Dermis microvascular lymphatic vessel endothelial cell (primary cell): ENCODE measurements around the gene SLC2A14. TPM values are rescaled to one million over a fixed set of nuclear protein-coding genes. Genes with fewer than 3 reads are reported as not detected.
"Not testable (repeated sequence)": the region's sequence is repeated elsewhere in the genome, so short reads cannot be mapped to it uniquely, and the experiment has no call there.

Source experiments
- DNase-seq, 2 donors: peaks; one replicate each; pipeline versions ENCODE4 v3.0.0 to v3.0.0-alpha.2; 2010; ENCODE audit warnings: low read depth in 2 of 2
- total RNA-seq: library from RNA; depleted of rRNA; stranded (reverse); fragments of >200 nt; gene quantifications from 2 replicates; pipeline ENCODE4 v1.2.1, GENCODE V29; 2014

SLC2A14 gene
- under 0.01 TPM in 2 replicates for total RNA-seq

GRCh38 chr12:7872566-7873319 is at the start of gene SLC2A14:
Gene SLC2A14 (minus strand): TSS chr12:7872915. CDS start chr12:7869880, 3,035 bp downstream.
- DNase-seq, result no peak

DNA sequence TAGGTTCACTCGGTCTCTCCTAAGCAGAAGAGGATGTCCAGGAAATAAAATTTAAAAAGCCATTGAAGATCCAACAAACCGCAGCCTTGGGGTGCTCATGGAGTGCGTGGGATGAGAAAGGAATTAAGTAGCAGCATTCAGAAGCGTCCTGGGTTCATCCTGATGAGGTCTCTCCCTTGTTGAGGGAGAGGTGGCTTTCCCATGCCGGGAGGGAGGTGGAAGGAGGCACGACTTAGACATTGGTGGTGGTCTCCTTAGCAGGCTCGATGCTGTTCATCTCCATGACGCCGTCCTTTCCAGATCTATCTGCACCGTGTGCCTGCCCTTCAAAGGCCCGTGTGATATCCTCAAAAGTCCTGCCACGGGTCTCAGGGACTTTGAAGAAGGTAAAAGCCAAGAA is 48.5 kb upstream of the SLC2A14 start:
- not testable (repeated sequence) for DNase-seq

DNA sequence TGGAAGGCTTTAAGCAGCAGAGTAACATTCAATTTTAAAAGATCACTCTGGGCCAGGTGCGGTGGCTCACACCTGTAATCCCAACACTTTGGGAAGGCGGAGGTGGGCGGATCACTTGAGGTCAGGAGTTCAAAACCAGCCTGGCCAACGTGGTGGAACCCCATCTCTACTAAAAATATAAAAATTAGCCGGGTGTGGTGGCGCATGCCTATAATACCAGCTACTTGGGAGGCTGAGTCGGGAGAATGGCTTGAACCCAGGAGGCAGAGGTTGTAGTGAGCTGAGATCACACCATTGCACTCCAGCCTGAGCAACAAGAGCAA is 45.5 kb upstream of the SLC2A14 start:
- DNase-seq, result not testable (repeated sequence)

GRCh38 chr12:7917392-7918267 is 44.9 kb upstream of the SLC2A14 start:
- DNase-seq, result no peak

DNA sequence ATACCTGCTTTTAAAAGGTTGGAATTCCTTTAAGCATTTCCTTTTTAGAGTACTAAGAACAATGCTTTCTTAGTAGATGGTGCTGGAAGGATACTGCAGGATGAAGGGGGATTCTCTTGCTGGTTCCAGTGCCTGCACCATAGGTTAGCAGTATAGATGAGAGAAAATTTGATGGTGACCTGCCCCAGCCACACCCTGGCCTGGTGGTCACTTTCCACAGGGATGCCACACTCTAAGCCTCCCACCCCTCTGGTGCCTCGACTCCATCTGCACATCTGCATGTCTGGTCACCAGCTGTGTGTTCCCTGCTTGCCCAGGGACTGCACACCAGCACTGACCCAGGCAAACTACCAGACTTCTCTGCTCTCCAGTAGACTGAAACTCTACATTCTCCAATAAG is 44.2 kb upstream of the SLC2A14 start:
- no peak for DNase-seq

DNA sequence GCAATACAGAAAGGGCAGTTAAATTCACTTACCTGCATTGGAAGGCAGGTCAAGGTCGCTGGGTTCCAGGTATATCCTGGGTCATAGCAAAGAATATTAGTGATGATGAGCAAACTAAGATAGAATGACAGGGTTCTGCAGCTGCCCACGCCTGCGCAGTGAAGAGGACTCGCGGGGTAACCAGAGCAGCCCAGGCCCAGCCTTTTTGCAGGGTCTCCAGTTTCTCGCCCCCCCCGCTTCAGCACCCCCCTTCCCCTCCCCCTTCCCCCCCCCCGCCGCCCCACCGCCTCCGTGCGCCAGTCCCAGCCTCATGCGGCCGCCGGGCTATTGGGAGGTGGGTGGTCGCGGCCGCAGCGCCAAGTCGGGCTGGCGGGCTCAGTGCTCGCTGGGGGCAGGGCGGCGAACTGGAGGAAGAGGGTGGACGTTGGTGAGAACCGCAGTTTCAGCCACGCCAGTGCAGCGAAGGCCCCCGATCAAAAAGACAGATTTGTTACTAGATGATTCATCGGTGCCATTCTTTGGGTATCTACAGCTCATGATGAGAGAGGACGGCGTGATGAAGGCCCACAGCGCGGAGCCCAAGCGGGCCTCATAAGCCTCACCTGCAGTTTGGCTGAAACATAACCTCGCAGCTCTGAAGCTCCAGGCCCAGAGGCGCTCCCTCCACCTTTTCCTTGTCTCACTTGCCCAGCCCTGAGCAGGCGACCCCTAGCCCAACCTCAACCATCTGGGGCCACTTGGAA is 43.1 kb upstream of the SLC2A14 start:
- no peak for DNase-seq

- peak in 1 of 2 donors; percentile 12 for DNase-seq
Observed at GRCh38 chr12:7910106-7910505, 37.4 kb upstream of the SLC2A14 start.

DNA sequence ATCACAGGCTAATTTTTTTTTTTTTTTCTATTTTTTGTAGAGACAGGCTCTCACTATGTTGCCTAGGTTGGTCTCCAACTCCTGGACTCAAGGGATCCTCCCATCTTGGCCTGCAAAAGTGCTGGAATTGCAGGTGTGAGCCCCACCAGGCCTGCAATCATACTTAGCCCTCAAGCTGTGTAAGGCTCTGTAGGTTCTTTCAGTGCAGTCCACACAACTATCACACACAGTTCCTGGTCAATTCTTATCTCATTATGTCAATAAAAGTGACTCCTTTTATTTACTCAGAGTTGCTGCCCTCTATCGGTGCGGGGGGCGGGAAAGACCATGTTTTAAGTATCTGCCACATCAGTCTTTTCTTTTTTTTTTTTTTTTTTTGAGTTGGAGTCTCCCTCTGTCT is 34.3 kb upstream of the SLC2A14 start:
- peak; percentile 1 to 76 for DNase-seq

GRCh38 chr12:7906303-7906702 is 33.6 kb upstream of the SLC2A14 start:
- DNase-seq, result not testable (repeated sequence)

DNA sequence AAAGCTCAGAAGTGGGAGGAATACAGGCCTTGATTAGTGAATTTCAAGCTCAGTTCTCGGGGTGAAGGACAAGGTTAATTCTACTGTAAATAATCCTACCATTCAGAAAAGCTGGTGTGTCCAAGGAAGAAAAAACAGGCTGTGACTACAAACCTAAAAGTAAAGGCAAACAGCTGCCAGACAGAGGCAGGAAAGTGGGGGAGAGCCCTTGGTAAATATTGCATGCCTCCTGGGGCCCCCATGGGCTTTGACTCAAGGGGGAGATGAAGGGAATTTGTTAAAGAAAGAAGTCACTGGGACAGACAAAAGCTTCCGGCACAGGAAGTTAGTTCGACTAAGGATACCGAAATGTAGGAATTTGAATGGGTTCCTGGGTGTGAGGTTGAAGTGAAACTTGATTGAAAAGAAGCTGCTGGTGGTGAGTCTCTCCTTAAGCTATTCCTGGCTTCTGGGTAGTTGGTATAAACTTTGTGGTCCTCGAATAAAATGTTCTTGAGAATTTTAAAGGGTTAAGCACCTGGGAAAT is 32.9 kb upstream of the SLC2A14 start:
- not testable (repeated sequence) for DNase-seq

- peak in 1 of 2 donors; percentile 68 for DNase-seq
Observed at GRCh38 chr12:7905071-7905470, 32.4 kb upstream of the SLC2A14 start.

GRCh38 chr12:7902416-7902815 is 29.7 kb upstream of the SLC2A14 start:
- DNase-seq, result not testable (repeated sequence)

DNA sequence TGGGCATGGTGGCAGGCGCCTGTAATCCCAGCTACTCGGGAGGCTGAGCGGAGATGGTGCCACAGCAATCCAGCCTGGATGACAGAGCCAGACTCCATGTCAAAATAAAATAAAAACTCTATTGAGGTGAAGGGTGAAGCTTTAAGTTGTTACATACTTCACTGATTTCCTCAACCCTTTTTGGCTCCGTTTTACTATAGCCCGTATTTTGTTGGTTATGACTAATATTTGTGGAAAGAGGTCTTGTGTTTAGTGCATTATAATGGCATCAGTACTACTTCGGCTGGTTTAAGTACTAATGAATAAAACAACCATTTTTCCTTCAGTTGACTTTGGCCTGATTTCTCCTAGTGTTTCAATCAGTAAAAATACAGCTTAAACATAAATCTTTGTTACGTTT is 27.0 kb upstream of the SLC2A14 start:
- no peak for DNase-seq

DNA sequence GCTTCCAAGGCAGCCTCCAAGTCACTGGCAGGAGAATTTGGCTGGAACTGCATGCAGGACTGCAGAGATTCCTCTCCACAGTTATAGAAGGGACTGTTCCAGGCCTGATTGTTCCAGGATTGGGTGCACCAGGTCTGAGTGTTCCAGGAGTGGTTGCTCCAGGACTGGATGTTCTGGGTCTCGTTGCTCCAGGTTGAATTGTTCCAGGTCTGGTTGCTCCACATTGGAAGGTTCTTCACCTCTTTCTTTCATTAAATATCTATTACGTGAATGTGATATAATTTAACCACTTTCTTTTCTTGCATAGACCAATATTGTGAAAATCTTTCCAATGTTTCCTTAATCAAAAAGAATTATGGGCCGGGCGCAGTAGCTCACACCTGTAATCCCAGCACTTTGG is 24.0 kb upstream of the SLC2A14 start:
- not testable (repeated sequence) for DNase-seq

DNA sequence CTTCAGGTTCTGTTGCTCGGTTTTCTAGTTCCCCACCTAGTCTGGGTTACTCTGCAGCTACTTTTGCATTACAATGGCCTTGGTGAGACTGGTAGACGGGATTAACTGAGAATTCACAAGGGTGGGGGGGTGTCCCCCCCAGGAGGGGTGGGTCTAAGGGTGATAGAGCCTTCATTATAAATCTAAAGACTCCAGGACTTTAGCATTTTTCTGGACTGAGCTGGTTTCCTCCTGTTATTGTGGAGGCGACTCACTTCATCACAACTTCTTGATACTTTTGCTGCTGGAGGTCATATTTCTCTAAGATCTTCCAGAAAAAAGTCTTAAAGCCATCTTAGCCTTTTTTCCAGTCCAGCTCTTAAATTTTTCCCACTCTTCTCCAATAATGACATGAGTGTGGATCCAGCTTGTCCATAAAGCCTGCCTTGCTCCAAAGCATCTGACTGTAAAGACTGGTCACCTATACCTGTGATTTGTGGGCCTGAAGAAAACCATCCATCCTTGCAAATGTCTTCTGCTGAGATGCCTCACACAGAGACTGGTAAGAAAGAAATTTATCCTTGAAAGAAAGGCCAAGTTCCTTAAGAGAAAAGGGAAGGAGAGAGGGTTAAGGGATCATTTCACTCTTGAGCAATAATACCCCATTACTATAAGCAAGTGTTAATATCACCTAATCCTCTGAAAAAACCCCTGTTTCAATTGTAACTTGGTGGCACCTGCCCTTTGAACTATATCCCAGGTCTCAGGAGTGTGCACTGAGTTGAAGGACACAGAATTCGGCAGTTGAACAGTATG is 19.7 kb upstream of the SLC2A14 start:
- peak in 1 of 2 donors; percentile 5 for DNase-seq

DNA sequence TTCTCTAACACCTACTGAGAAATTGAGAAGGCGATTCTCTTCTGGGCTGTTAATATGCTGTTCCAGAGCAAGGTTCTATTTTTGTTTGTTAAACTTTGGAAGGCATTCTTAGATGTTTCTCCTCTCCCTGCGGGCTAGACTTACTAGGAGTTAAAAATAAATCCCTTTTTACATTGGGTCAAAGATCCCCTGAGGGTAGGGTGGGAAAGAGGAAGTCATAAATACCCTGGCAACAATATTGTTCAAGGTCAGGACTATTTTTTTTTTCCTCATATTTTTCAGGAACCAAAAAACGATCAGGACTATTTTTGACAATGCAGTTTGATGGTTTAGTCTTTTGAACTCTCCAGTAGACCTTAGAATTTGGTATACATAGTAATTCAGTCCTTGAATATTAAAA is 12.0 kb upstream of the SLC2A14 start:
- DNase-seq, result no peak

DNA sequence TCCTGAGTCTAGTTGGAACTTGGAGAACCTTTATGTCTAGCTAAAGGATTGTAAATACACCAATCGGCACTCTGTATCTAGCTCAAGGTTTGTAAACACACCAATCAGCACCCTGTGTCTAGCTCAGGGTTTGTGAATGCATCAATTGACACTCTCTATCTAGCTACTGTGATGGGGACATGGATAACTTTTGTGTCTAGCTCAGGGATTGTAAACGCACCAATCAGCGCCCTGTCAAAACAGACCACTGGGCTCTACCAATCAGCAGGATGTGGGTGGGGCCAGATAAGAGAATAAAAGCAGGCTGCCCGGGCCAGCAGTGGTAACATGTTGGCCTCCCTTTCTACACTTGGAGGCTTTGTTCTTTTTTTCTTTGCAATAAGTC is 9.0 kb upstream of the SLC2A14 start:
- not testable (repeated sequence) for DNase-seq

DNA sequence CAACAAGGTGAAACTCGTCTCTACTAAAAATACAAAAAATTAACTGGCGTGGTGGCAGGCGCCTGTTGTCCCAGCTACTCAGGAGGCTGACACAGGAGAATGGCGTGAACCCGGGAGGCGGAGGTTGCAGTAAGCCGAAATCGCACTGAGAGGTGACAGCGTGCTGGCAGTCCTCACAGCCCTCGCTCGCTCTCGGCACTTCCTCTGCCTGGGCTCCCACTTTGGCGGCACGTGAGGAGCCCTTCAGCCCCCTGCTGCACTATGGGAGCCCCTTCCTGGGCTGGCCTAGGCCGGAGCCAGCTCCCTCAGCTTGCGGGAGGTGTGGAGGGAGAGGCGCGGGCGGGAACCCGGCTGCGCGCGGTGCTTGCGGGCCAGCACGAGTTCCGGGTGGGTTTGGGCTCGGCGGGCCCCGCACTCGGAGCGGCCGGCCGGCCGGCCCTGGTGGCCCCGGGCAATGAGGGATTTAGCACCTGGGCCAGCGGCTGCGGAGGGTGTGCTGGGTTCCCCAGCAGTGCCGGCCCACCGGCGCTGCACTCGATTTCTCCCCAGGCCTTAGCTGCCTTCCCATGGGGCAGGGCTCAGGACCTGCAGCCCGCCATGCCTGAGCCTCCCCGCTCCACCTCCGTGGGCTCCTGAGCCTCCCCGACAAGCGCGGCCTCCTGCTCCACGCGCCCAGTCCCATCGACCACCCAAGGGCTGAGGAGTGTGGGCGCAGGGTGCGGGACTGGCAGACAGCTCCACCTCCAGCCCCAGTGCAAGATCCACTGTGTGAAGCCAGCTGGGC is 8.4 kb upstream of the SLC2A14 start:
- DNase-seq, result not testable (repeated sequence)

- DNase-seq, result no peak
Observed at GRCh38 chr12:7879246-7879645, 6.5 kb upstream of the SLC2A14 start.

DNA sequence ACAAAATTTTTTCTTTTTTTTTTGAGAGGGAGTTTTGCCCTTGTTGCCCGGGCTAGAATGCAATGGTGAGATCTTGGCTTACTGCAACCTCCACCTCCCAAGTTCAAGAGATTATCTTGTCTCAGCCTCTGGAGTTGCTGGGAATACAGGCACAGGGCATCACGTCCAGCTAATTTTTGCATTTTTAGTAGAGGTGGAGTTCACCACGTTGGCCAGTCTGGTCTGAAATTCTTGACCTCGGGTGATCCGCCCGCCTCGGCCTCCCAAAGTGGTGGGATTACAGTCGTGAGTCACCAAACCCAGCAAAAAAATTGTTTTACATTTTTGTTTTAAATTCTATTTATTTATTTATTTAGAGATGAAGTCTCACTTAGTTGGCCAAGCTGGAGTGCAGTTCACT is 4.7 kb upstream of the SLC2A14 start:
- DNase-seq, result no peak
